Kidney epithelial cell (primary cell): Measurements from ENCODE around the gene TTLL7. TPM values are rescaled to one million over a fixed set of nuclear protein-coding genes. Genes with fewer than 3 reads are reported as not detected.

Experiments used
- DNase-seq: peaks from one replicate; pipeline ENCODE4 v3.0.0-alpha.2; 2010; ENCODE audit warnings: low read depth
- H3K27me3 ChIP-seq: 2 replicates; pipeline ENCODE4 v1.6.0; 2011; ENCODE audit warnings: low read length; ENCODE audit not compliant: control insufficient read depth, insufficient read depth
- H3K36me3 ChIP-seq: 2 replicates; pipeline ENCODE4 v1.5.1; 2011; ENCODE audit warnings: low read length; ENCODE audit not compliant: control insufficient read depth, insufficient read depth
- H3K4me3 ChIP-seq: 2 replicates; pipeline ENCODE4 v1.5.1; 2011; ENCODE audit warnings: low read depth, mild to moderate bottlenecking, control low read depth, low read length
- total RNA-seq: library from RNA; depleted of rRNA; stranded (reverse); fragments of >200 nt; gene quantifications from 2 replicates; pipeline ENCODE4 v1.2.3, GENCODE V29; 2015
- TF ChIP-seq, protein P1 (sequence below): IDR thresholded peaks from 2 replicates; pipeline ENCODE4 v1.5.1; 2011; ENCODE audit warnings: mild to moderate bottlenecking, moderate library complexity, low read length, control low read depth, inconsistent platforms; ENCODE audit not compliant: insufficient read depth, poor library complexity, severe bottlenecking

TTLL7 gene
- total RNA-seq, 1 donor from 2014 or later, result 4.4 TPM

GRCh38 chr1:83889707-83890106 lies 109.2 kb downstream of the TTLL7 start:
- H3K36me3 ChIP-seq, result no peaks in the 10 kb centered on the region
- DNase-seq, result no peak

DNA sequence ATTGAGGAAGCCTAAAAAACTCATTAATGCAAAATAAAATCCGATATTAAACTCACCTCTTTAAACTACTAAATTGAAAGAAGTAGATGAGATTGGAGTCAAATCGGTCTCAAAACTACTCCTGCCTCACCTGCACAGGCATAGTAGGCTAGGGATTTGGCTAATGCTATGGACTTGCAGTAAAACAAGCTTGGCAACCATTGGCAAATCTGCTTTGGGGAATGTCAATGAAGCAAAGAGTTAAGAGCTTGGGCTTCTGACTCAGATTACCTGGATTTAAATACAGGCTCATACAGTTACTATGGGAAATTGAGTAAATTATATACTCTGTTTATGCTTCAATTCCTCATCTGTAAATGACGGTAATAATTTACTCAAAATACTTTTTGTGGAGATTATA lies 111.4 kb downstream of the TTLL7 start:
- no peak for DNase-seq
- Histone ChIP-seq H3K36me3 (no peaks in the 10 kb centered on the region), H3K27me3 (no peaks in the 10 kb centered on the region), H3K4me3 (no peak overlapping the region)
- TF ChIP-seq, protein P1, sequence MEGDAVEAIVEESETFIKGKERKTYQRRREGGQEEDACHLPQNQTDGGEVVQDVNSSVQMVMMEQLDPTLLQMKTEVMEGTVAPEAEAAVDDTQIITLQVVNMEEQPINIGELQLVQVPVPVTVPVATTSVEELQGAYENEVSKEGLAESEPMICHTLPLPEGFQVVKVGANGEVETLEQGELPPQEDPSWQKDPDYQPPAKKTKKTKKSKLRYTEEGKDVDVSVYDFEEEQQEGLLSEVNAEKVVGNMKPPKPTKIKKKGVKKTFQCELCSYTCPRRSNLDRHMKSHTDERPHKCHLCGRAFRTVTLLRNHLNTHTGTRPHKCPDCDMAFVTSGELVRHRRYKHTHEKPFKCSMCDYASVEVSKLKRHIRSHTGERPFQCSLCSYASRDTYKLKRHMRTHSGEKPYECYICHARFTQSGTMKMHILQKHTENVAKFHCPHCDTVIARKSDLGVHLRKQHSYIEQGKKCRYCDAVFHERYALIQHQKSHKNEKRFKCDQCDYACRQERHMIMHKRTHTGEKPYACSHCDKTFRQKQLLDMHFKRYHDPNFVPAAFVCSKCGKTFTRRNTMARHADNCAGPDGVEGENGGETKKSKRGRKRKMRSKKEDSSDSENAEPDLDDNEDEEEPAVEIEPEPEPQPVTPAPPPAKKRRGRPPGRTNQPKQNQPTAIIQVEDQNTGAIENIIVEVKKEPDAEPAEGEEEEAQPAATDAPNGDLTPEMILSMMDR, result no peak

More at GRCh38 chr1:83889707-83890106, 109.2 kb downstream of the TTLL7 start:
- Histone ChIP-seq H3K27me3 (no peaks in the 10 kb centered on the region), H3K4me3 (no peak overlapping the region)
- TF ChIP-seq, protein P1, result no peak

DNA sequence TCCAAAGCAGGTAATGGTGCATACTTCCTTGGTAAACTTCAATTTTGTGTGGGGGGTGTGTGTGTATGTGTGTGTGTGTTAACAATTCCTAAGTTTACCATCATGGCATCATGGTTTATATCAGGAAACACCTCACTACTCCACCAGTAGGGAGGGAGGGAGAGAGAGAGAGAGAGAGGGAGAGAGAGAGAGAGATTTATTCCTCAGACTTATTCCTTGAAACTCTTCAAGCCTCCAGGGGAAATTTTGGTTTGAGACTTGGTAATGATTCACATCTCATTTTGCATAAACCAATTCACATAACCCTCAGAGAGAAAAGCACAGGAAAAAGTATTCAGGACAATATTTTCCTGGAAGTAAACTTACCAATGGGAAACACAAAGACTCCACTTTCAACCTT lies 115.0 kb downstream of the TTLL7 start:
- no peak for DNase-seq
- TF ChIP-seq, protein P1, result no peak
- H3K27me3 ChIP-seq, result no peaks in the 10 kb centered on the region

DNA sequence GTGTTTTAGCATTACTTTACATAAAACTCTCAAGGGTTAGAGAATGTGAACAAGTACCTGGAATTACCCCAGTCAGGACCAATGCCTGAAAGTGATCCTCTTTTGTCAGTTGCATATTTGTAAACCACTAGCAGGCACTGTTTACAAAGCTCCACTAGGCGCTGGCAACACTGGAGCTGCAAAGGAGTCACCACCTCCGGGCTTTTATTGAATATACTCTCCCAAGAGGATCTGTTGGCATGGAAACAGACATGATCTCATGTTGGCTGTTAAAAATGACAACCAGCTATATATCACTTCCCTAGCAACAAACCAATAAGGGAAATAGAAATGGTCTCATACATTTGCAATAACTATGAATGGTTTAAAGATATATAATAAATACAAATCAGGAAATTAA lies 116.0 kb downstream of the TTLL7 start:
- no peak for DNase-seq
- TF ChIP-seq, protein P1, result no peak
- no peaks in the 10 kb centered on the region for H3K27me3 ChIP-seq

More for the DNA sequence above, 115.0 kb downstream of the TTLL7 start:
- Histone ChIP-seq H3K4me3 (no peak overlapping the region), H3K36me3 (no peaks in the 10 kb centered on the region)

DNA sequence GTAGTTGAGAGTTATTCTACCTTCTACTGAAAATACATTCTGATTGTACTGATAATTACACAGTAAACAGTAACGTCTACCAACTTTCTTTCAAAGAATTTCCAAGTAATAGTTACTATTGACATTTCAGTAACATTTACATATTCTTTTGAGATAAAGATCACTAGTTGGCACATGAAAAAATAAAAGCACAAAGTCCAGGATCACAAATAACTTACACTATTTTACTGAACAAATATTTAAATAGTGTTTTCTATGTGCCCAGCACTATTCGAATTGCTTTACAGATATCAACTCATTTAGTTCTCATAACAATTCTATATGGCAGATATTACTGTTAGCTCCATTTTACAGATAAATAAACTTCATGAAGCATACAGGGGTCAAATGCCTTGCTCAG lies 126.4 kb downstream of the TTLL7 start:
- Histone ChIP-seq H3K27me3 (no peaks in the 10 kb centered on the region), H3K36me3 (no peaks in the 10 kb centered on the region), H3K4me3 (no peak overlapping the region)
- DNase-seq, result no peak
- TF ChIP-seq, protein P1, result no peak

More for the DNA sequence above, 116.0 kb downstream of the TTLL7 start:
- Histone ChIP-seq H3K4me3 (no peak overlapping the region), H3K36me3 (no peaks in the 10 kb centered on the region)

DNA sequence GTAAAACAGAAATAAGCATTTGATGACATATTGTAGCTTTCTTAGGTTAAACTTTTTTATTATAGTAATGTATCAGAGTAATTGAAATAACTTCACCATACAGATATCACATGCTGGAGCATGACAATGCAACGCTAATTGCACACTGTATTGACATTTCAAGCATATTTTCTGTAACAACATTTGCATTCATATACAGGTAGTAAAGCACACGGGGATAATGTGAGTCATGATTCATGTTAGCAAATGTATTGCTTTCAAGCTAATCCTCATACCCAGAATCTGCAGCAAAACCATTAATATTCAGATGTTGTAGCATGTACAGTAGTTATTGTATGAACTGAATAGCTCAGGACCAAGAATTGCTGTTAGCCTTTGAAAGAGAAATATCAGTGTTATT lies 133.9 kb downstream of the TTLL7 start:
- Histone ChIP-seq H3K36me3 (no peaks in the 10 kb centered on the region), H3K4me3 (no peak overlapping the region), H3K27me3 (no peaks in the 10 kb centered on the region)
- no peak for DNase-seq
- TF ChIP-seq, protein P1, result no peak
